Measurements from ENCODE around the gene CCDC57. TPM values are rescaled to one million over a fixed set of nuclear protein-coding genes. Genes with fewer than 3 reads are reported as not detected.

Gene CCDC57
- polyA plus RNA-seq, 1 donor = 31.7 TPM

DNA sequence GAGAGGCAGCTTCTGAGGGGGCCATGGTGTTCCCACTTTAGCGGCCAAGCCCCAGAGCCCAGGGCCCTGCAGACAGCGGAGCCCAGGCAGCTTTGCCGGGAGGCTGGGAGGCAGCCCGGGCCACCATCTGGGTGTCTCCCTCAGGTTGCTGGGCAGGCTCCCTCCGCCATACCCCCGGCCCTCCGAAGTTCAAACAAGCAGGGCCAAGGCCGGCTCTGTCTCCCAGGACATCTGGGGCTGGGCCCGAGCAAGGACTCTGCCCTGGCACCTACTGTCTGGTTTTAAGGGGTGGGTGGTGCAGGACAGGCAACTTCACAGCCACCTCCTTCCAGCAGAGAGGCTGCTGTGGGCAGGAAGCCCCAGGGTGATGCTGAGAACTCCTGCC is 149.7 kb downstream of the CCDC57 start:
- no peak for DNase-seq (ENCODE audit: low read depth)

DNA sequence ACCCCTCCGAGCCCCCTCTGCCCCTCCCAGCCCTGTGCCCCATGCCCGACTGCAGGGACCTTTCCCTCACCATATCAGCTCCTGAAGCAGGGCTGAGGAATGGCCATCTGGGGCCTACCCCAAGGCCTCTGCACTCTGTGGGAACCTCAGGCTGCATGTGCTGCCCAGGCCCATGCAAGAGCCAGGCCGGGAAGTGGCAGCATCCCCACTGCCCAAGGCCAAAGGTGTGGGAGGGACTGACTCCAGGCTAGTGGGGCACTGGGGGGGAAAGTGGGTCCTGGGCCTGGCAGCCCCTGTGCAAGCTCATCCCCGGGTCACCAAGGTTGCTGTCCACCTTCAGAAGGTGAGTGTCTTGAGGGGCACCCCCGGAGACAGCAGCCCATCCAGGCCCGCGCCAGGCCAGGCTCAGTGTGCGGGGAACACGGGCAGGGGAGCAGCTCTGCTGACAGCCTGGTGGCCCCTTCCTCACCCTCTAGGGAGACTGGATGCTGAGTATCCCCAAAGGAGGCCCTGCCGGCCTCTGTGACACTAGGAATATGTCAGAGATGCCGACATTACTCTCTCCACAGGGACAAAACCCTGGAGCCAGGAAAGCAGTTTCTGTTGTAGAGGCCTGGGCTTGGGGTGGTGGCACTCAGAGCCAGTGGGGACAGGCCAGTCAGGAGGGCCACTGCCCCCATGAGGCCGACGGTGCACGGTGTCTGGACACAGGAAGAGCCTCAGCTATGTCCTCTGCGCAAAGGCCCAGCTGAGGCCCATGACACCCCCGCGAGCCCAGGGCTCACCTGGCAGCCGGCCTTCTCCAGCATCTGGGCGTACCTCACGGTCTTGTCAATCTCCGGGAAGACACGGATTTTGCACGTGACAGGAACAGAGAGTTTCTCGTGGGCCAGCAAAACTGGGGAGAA is 150.3 kb downstream of the CCDC57 start:
- no peak for DNase-seq (ENCODE audit: low read depth)

DNA sequence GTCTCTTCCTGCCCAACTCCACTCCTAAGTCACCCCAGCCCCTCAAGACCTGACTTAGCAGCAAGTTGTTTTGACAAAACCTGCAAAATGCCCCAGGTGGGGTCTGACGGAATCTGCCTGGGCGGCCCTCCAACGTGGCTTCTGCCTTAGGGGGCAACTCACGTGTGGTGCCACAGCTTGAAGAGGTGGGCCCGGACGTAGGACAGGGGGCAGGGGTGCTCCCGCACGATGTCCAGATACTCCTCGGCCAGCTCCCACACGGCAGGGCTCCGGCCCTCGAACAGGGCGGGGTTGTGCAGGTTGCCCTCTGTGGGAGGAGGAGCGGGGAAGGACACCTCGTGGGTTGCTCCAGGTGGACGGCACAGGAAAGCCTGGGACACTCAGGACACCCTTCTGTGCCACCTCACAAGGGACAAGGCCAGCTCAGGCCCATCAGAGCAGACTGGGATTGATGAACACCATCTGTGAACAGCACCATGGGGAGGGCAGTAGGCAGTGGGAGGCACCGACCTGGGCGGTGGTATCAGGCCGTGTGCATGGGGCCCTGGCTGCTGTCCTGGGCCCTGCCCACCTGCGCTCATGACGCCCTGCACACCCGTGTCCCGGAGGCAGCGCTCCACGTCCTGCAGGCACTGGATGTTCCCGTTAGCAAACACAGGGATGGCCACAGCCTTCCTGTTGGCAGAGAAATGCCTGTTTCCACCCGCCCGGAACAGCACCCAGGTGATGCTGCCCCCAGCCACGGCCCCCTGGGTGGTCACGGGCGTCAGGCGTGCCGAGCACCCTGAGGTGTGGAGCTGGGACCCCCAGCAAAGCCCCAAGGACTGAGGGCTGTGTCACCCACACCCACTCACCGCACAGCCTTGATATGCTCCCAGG is 151.4 kb downstream of the CCDC57 start:
- no peak for DNase-seq (ENCODE audit: low read depth)

DNA sequence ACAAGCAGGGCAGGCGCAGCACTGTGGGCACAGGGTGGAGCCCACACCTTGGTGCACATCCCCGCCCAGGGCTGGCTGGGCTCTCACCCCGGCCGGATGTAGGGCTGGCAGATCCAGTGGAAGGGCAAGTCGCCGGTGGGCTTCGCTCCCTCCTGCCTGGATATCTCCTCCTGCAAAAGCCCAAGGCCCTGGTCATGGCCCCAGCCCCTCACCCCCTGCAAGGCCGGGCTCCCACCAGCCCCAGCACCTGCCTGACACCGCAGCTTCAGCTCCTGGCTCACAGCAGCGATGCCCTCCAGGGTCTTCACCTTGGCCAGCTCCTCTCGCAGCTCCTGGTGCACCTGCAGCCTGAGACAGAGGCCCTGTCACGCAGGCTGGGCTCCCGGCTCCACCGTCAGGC is 152.0 kb downstream of the CCDC57 start:
- no peak for DNase-seq (ENCODE audit: low read depth)

DNA sequence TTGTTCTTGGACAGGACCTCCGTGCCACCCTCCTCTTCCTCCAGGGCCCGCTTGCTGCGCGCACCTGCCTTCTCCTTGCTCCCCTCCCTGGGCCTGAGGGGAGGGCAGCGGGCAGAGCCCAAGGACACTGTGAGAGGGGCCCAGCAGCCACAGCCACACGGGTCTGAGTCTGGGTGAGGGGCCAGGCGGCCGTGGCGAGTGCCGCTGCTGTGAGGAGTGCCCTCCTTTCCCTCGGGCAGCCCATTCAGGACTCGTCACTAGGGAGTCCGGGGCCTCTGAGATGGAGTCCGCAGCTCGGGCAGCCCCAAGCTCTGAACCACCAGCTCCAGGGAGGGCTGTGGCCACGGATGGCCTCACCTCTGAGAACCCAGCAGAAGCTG is 152.7 kb downstream of the CCDC57 start:
- DNase-seq (ENCODE audit: low read depth) = no peak

DNA sequence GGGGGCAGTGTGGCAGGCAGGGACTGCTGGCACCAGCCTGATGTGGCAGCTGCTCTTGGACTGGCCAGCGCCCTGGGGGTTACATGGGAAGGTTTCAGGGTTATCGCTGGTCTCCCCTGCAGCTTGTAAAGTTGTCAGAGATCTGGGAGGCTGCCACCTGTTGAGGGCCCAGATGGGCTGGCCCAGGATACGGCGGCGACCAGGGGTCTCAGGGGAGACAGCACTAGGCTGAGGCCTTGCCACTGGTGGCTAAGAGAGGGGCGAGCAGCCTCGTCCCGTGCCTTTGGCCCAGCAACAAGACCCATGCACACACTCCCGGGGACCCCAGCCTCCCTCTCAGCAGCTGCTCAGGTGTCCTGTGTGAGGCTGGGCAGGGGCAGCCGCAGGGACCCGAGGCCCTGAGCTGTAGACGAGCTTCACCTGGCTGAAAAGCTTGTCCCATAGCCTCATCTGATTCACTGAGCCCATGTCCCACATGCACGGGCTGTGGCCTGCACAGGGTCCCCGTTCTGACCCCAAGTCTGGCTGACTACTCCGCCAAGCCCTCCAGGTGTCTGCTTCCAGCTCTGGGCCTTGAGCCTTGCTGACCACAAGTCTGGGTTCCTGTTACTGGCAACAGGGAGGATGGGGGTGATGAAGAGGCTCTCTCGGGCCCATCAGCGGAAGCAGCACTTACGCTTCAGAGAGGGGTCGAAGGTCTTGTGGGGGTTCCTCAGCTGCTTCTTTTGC is 153.2 kb downstream of the CCDC57 start:
- no peak for DNase-seq (ENCODE audit: low read depth)

DNA sequence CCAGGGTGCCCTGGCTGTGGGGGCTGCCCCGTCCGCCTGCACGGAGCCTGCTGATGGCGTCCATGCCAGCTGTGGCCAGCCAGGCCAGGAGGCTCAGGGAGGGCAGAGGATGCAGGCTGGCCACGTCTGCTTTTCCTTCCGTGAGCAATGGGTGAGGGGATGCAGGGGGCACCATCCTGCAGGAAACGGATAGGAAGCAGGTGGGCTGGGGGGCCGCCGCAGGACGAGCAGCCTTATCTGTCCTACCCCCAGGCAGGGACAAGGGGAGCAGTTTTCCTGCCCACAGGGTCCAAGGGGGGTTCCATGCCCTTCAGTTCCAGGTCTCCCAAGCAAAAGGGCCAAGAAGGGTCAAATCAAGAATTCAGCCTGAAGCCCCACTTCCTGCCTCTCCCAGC is 153.8 kb downstream of the CCDC57 start:
- no peak for DNase-seq (ENCODE audit: low read depth)

DNA sequence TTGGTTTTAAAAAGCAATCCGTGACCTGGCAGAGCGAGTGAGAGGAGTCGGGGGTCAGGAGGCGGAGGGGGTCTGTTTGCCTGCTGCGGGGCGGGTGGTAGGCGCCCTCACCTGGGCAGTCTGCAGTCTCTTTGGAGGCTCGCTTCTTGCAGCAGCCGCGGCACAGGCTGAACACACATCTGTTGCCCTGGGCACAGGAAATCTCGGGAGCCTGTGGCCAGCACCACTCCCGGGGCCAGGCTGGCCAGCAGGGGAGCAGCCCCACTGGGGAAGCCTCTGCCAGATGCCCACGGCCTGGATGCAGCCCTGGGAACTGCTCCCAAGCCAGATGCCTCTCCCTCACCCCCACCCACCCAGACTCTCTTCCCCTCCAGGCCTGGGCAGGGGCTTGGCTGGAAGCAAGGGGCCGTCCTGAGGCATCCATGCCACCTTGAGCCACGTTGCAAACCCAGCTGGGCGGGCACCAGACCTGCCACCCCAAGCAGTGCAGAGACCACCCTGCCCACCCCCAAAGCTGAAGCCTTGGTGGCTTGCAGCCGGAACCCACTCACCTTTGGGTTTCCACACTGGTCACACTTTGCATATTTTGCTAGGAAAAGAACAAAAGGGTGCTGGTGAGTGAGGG is 154.3 kb downstream of the CCDC57 start:
- DNase-seq (ENCODE audit: low read depth) = no peak

DNA sequence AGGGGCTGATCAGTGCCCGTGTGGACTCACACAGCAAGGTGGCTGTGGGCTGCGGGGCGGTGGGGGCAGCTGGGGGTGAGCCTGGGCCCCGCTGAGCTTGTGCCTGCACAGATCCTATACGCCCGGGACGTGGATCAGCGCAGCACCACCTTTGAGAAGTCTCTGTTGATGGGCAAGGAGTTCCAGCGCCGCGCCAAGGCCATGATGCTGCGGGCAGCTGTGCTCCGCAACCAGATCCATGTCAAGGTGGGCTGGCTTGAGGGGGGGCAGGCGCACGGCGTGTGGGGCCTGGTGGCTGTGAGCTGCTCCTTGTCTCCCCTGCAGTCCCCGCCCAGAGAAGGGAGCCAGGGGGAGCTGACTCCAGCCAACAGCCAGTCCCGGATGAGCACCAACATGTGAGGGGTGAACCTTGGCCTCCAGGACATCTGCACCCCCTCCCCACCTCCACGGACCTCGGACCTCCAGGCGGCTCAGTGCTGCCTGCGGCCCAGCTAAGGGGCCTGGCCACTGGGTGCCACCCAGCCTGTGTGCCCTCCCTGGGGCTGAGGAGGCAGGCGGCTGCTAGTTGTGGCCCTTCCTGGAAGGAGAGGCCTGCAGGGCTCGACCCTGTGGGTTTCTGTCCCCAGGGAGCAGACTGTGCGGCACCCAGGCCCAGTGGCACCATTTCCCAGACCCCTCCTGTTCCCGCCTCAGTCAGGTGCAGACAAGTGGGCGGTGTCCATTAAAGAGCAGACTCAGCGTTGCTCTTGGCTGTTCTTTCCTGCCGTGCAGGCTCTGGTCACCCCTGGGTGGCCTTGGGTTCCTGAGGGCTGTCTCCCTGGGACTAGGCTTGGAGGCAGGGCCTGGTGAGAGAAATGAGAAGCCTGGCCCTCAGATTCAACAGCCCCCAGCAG is 155.7 kb downstream of the CCDC57 start:
- DNase-seq (ENCODE audit: low read depth) = no peak

DNA sequence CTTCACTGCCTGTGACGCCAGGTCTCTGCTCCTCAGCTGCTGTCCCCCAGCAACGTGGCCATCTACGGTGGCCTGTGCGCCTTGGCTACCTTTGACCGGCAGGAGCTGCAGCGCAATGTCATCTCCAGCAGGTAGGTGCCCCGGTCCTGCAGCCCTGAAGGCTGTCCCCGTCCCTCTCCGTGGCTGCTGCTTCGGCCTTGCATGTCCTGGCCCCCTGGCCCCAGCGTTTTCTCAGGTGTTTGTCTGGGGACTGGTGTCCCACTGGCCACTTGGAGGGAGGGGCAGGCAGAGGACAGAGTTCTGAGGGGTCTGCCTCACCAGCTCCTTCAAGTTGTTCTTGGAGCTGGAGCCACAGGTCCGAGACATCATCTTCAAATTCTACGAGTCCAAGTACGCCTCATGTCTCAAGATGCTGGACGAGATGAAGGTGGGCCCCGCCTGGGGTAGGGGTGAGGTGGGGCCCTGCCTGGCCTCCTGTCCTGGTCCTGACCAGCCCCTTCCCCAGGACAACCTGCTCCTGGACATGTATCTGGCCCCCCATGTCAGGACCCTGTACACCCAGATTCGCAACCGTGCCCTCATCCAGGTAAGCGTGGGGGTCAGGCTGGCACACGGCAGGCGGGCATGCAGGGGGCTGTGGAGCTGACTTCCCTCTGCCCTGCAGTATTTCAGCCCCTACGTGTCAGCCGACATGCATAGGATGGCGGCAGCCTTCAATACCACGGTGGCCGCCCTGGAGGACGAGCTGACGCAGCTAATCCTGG is 156.5 kb downstream of the CCDC57 start:
- no peak for DNase-seq (ENCODE audit: low read depth)

DNA sequence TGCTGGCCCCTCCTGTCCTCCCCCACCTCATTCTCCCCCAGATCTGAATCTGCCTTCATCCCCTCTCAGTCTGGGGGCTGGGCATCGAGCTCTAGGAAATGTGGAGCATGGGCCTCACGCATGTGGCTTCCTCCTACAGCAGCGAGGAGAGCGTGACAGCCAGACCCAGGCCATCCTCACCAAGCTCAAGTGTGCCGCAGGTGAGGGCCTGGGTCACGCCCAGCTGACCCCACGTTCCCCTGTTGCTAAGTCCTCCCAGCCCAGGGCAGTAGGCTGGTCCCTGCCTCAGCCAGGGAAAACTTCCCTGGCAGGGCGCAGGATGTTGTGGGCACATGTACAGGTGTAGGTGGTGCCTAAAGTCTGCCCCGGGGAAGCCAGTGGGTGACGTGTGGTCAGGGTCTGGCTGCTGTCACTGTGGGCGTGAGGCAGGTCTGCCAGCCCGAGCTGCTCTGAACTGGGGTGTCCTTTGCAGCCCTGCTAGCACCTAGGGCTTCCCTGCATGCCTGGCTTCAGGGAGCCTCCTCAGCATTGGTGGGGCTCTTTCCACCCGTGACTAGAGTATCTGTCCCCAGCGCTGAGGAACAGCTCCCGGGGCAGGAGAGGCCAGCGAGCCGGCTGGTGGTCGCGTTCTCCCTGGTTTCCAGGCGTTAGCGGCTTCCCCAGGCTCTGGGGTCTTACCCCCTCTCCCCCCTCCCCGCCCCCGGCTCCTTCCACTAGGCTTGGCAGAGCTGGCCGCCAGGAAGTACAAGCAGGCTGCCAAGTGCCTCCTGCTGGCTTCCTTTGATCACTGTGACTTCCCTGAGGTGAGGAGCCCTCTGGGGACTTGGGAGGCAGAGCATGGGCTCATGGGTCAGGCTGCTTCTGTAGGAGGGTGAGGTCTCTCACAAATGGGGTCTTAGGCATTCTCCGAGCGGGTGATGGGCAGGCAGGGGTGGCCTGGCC is 157.3 kb downstream of the CCDC57 start:
- no peak for DNase-seq (ENCODE audit: low read depth)

DNA sequence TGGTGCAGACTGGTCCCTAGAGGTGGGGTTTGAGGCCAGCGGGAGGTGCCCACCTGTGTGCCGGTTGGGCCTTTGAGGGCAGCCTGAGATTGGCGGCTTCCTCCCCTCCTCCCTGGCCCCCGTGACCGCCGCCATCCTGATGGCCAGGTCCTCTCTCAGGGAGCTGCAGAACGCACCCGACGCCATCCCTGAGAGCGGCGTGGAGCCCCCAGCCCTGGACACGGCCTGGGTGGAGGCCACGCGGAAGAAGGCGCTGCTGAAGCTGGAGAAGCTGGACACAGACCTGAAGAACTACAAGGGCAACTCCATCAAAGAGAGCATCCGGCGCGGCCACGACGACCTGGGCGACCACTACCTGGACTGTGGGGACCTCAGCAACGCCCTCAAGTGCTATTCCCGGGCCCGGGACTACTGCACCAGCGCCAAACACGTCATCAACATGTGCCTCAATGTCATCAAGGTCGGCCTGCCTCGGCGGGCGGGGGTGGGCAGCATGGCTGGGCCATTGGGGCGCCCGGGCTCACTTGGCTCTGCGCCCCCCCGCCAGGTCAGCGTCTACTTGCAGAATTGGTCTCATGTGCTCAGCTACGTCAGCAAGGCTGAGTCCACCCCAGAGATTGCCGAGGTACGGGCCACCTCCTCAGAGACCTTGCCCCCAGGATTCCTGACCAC is 158.2 kb downstream of the CCDC57 start:
- DNase-seq (ENCODE audit: low read depth) = no peak

DNA sequence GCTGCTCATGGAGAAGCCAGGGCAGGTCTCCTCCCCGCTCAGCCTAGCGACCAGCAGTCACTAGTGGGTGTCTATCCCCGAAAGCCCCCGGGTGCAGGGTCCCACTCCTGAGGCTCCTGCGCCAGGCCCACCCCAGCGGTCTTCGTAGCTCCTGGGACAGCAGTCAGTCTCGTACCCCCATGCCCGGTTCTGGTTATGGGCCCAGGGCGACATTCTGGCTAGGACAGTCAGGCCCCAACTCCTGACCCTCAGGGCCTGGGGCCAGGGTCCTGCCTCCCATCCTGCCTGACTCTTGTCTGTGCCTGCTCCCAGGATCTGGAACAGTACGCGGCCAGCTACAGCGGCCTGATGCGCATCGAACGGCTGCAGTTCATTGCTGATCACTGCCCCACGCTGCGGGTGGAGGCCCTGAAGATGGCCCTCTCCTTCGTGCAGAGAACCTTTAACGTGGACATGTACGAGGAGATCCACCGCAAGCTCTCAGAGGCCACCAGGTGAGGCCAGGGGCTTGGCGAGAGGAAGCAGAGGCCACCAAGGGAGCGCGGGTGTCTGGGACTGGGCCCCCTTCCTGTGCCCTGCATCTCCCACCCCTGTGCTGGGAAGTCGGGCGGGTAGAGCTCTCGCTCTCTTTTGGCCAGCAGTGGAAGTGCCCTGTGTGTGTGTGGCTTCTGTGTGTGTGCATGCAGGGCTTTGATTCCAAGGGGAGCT is 158.9 kb downstream of the CCDC57 start:
- no peak for DNase-seq (ENCODE audit: low read depth)

DNA sequence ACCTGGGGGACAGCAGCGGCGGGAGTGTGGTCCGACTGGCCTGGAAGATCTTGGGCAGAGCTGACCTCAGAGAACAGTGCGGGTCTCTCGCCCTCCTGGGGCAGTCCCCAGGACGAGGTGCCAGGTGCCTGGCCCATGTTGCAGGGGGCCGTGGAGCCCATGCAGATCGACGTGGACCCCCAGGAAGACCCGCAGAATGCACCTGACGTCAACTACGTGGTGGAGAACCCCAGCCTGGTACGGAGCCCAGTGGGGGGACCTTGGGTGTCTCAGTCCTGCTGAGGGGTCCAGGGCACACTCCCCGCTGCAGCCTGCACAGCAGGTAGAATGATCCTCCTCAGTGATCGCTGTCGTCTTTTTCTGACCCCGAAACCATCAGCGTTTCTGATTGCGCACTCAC is 159.5 kb downstream of the CCDC57 start:
- DNase-seq (ENCODE audit: low read depth) = no peak

DNA sequence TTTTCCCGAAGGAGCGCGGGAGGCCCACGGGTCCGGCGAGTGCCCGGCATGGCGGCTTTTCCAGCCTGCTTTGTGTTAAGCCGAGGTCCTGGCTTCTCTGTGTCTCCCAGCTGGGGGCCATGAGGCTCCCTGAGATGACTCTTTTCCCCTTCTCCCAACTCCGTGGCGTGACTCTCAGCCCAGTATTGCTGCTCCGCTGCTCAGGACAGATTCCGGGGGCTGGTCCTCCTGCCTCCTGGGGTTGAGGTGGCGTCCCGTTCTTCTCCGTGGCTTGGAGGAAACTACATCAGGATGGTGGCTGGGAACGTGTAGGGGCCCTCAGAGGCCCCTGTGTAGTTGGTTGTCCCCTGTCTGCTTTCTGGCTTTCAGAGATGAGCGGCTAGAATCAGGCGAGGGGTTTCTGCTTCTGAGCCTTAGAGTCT is 160.0 kb downstream of the CCDC57 start:
- no peak for DNase-seq (ENCODE audit: low read depth)

DNA sequence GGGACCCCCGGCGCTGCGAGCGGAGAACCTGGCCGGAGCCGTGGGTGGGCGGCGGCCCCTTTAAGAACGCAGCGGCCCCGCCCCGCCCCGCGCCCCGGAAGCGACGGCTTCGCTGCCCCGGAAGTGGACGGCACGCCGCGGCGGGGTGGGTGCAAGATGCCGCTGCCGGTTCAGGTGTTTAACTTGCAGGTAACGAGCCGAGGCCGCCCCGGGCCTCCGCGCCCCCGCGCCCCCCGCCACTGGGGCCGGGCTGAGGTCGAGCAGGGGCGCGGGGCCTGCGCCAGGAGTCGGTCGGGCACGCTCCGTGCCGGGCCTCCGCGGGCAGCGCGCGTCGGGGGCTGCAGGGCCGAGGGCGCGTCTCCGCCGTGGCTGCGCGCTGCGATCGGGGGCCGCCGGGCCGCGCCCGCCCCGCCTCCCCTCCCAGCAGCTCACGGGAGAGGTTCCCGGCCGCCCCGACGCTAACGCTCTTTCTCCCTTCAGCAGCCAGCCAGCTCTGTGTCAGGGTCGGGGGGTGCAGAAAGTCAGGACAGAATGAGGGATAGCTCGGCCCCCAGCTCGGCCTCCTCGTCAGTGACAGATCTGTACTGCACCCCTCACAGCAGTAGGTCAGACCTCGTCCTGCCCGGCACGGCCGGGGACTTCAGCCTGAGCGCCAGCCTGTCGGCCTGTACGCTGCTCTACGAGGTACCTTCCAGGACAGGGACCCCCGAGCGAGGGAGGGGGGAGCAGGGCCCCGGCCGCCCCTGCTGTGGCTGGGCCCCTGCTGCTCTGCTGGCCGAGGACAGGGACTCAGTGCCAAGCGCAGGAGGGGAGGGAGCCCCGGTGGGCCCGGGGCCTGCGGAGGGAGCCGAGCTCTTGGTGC is 160.6 kb downstream of the CCDC57 start, which contains the start of the genes GPS1 and RFNG:
TSS of gene GPS1 (plus strand) at position 123 of the 862 bp plus-strand sequence. CDS start at position 157, 34 bp downstream.
TSS of gene RFNG (minus strand) at position 36 of the 862 bp plus-strand sequence. CDS start 45 bp downstream, outside the sequence.
- no peak for DNase-seq (ENCODE audit: low read depth)

Data from forelimb muscle (tissue), 1 donor.